ENCODE measurements around the gene GK. TPM values are rescaled to one million over a fixed set of nuclear protein-coding genes. Genes with fewer than 3 reads are reported as not detected.

The GK gene
- total and polyA plus RNA-seq, 9 of the 15 experiments (the other 6 are each of a cell fraction or from before 2014, with no cell fraction given), result 8.0 to 15.7 (median 12.4) TPM

DNA sequence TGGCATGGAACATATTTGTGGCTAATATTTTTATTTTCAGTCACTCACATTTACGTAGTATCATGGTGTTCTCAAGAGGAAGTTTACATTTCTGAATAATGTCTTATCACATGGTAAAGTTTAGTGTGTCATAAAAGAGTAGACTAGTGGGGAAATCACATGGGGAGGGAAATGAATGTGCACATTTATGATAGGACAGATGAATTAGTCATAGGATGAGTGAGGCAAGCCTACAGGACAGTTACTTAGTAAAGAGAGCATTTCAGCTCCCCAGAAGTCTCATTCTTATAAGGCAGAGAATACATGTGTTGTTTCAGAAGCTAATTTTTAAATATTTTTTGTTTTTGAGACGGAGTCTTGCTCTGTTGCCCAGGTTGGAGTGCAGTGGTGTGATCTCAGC lies 6.2 kb downstream of the GK start (continued):
- TF ChIP-seq ZKSCAN1 (IDR thresholded peaks at IDR 0.05; ENCODE audit: low read depth, low read length), result no peak
- TF ChIP-seq, protein P1, sequence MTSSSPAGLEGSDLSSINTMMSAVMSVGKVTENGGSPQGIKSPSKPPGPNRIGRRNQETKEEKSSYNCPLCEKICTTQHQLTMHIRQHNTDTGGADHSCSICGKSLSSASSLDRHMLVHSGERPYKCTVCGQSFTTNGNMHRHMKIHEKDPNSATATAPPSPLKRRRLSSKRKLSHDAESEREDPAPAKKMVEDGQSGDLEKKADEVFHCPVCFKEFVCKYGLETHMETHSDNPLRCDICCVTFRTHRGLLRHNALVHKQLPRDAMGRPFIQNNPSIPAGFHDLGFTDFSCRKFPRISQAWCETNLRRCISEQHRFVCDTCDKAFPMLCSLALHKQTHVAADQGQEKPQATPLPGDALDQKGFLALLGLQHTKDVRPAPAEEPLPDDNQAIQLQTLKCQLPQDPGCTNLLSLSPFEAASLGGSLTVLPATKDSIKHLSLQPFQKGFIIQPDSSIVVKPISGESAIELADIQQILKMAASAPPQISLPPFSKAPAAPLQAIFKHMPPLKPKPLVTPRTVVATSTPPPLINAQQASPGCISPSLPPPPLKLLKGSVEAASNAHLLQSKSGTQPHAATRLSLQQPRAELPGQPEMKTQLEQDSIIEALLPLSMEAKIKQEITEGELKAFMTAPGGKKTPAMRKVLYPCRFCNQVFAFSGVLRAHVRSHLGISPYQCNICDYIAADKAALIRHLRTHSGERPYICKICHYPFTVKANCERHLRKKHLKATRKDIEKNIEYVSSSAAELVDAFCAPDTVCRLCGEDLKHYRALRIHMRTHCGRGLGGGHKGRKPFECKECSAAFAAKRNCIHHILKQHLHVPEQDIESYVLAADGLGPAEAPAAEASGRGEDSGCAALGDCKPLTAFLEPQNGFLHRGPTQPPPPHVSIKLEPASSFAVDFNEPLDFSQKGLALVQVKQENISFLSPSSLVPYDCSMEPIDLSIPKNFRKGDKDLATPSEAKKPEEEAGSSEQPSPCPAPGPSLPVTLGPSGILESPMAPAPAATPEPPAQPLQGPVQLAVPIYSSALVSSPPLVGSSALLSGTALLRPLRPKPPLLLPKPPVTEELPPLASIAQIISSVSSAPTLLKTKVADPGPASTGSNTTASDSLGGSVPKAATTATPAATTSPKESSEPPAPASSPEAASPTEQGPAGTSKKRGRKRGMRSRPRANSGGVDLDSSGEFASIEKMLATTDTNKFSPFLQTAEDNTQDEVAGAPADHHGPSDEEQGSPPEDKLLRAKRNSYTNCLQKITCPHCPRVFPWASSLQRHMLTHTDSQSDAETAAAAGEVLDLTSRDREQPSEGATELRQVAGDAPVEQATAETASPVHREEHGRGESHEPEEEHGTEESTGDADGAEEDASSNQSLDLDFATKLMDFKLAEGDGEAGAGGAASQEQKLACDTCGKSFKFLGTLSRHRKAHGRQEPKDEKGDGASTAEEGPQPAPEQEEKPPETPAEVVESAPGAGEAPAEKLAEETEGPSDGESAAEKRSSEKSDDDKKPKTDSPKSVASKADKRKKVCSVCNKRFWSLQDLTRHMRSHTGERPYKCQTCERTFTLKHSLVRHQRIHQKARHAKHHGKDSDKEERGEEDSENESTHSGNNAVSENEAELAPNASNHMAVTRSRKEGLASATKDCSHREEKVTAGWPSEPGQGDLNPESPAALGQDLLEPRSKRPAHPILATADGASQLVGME (CRISPR knock-in tag; IDR thresholded peaks at IDR 0.05), result no peak
- TF ChIP-seq TEAD4 (IDR thresholded peaks at IDR 0.05; ENCODE audit: low read length), result peak; percentile 51; the same call in 1 of the 2 replicates
- TF ChIP-seq TEAD4 (CRISPR knock-in tag; IDR thresholded peaks at IDR 0.05; ENCODE audit: borderline replicate concordance), result no peak
- TF ChIP-seq STAG1 (CRISPR knock-in tag; IDR thresholded peaks at IDR 0.05; ENCODE audit: borderline replicate concordance), result no peak
- TF ChIP-seq, protein P2, sequence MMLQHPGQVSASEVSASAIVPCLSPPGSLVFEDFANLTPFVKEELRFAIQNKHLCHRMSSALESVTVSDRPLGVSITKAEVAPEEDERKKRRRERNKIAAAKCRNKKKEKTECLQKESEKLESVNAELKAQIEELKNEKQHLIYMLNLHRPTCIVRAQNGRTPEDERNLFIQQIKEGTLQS (IDR thresholded peaks at IDR 0.05), result peak; percentile 72
- TF ChIP-seq, protein P2 (CRISPR knock-in tag; conservative IDR thresholded peaks at IDR 0.05), result no peak
- 0 out of 2 replicates have a peak, but pooled peaks have one; percentile 37 for TF ChIP-seq JUN (IDR thresholded peaks at IDR 0.05; ENCODE audit: borderline replicate concordance, low read depth, low read length)
- TF ChIP-seq JUN (CRISPR knock-in tag; IDR thresholded peaks at IDR 0.05; ENCODE audit: borderline replicate concordance), result no peak
- no peak for TF ChIP-seq KAT7 (CRISPR knock-in tag; IDR thresholded peaks at IDR 0.05; ENCODE audit: borderline replicate concordance)
- TF ChIP-seq BRF1 (IDR thresholded peaks at IDR 0.05; ENCODE audit: borderline replicate concordance, extremely low read depth, insufficient read length), result no peak
- no peak for TF ChIP-seq STAT5A (IDR thresholded peaks at IDR 0.05; ENCODE audit: borderline replicate concordance, low read length)
- no peak for TF ChIP-seq IFI16 (CRISPR knock-in tag; IDR thresholded peaks at IDR 0.05)
- no peak for TF ChIP-seq LCOR (CRISPR knock-in tag; IDR thresholded peaks at IDR 0.05)
- no peak for TF ChIP-seq HDAC2 (IDR thresholded peaks at IDR 0.05)
- no peak for TF ChIP-seq NR1H2 (CRISPR knock-in tag; IDR thresholded peaks at IDR 0.05)
- TF ChIP-seq MEIS2 (IDR thresholded peaks at IDR 0.05; ENCODE audit: partially characterized antibody), result peak; percentile 29
- no peak for TF ChIP-seq ZFPM2 (CRISPR knock-in tag; IDR thresholded peaks at IDR 0.05)
- no peak for TF ChIP-seq MTF1 (CRISPR knock-in tag; IDR thresholded peaks at IDR 0.05; ENCODE audit: borderline replicate concordance)
- TF ChIP-seq ATF7 (IDR thresholded peaks at IDR 0.05), result peak; percentile 30; the same call in 1 of the 2 replicates
- no peak for TF ChIP-seq EGR1 (conservative IDR thresholded peaks at IDR 0.05)
- no peak for TF ChIP-seq PTBP1 (IDR thresholded peaks at IDR 0.05; ENCODE audit: low read depth, low read length)
- peak; percentile 35 for TF ChIP-seq MAFG (tag; conservative IDR thresholded peaks at IDR 0.05)
- no peak for TF ChIP-seq HCFC1 (IDR thresholded peaks at IDR 0.05; ENCODE audit: low read depth, low read length)

All from K562 (cell line).